ENCODE data around the gene TMEM134. TPM values are rescaled to one million over a fixed set of nuclear protein-coding genes. Genes with fewer than 3 reads are reported as not detected.

The TMEM134 gene
- polyA plus RNA-seq, 1 experiment = 30.6 TPM

DNA sequence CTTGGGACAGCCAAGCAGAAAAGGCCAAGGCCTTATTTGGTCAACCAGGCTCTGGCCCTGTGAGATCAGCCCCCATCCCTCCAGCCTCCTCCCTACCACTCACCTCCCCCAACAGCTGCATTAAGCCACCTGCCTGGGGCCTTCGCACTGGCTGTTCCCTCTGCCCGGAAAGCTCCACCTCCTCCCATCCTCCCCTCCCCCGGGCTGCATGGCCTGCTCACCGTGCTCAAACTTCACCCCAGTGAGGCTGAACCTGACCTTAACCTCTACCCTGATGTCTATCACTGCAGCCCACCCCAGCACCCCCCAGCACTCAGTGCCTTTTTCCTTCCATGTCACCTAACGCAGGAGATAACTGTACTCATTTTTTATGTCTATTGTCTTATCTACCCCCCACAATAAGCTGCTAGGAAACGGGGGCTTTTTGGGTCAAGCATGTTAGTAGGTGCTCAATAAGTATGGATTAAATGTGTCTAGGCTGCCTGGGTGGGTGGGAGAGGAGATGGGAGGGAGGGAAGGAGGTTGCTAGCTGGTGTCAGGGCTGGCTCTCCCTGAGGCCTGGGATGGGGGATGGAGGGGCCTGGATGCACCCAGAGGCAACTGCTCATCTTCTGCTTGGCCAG, 32.5 kb downstream of the TMEM134 start:
- Histone ChIP-seq H3K36me3 (ENCODE audit: control insufficient read depth, insufficient read depth, low read length) (peaks cover 38% of the 10 kb centered on the region), H3K4me3 (ENCODE audit: low read depth, low read length) (no peak overlapping the region), H3K27me3 (ENCODE audit: control insufficient read depth, insufficient read depth, low read length) (no peaks in the 10 kb centered on the region)
- CTCF ChIA-PET = interaction anchor here (0.6 kb wide), 1 partner anchor 68 kb away, joined by 3 read pairs; the partner anchor contains the start of gene PITPNM1
- POLR2A ChIA-PET = no interaction called here
- DNase-seq (ENCODE audit: low read depth) = no peak
- no peak for TF ChIP-seq CTCF (IDR thresholded peaks at IDR 0.05; ENCODE audit: insufficient read depth, low read depth, low read length)

DNA sequence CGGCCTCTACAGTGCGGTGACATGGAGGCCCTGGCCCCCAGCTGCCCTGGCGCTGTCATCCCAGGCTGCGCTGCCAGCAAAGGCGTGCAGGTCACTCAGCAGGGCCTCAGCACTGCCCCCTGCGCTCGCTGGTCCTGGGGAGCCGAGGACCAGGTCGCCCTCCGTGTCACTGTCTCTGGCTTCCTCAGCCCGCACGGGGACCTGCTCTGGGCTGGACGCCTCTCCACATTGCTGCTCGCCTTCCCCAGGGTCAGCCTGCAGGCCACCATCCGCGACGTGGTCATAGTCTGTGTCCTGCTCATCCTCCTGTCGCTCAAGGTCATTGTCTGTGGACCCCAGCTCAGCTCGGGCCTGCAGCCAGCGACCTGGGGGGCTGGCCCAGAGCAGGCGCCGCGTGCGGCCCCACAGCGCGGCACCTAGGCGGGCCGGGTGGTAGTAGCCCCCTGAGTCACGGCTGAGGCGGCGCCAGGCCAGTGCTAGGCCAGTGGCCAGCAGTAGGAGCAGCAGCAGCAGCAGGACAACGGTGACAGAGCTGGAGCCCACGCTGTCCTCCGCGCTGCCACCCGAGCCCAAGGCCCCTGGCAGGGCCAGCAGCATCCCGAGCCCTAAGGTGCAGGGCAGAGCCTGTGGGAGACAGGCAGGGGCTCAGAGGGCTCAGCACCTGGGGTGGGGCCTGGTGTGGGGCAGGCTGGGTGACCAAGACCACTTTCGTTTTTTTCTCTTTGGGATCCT, 33.2 kb downstream of the TMEM134 start:
- POLR2A ChIA-PET = no interaction called here
- CTCF ChIA-PET = interaction anchor here (0.6 kb wide), 1 partner anchor 69 kb away, joined by 3 read pairs; the partner anchor contains the start of gene PITPNM1
- Histone ChIP-seq H3K27me3 (ENCODE audit: control insufficient read depth, insufficient read depth, low read length) (no peaks in the 10 kb centered on the region), H3K36me3 (ENCODE audit: control insufficient read depth, insufficient read depth, low read length) (peaks cover 37% of the 10 kb centered on the region), H3K4me3 (ENCODE audit: low read depth, low read length) (no peak overlapping the region)
- TF ChIP-seq CTCF (IDR thresholded peaks at IDR 0.05; ENCODE audit: insufficient read depth, low read depth, low read length) = no peak
- DNase-seq (ENCODE audit: low read depth) = no peak

- CTCF ChIA-PET = no interaction called here
These were observed 33.9 kb downstream of the TMEM134 start for GRCh38 chr11:67435031-67435726.

GRCh38 chr11:67434395-67434881, 34.6 kb downstream of the TMEM134 start:
- Histone ChIP-seq H3K36me3 (ENCODE audit: control insufficient read depth, insufficient read depth, low read length) (peaks cover 37% of the 10 kb centered on the region), H3K4me3 (ENCODE audit: low read depth, low read length) (no peak overlapping the region), H3K27me3 (ENCODE audit: control insufficient read depth, insufficient read depth, low read length) (no peaks in the 10 kb centered on the region)
- no peak for TF ChIP-seq CTCF (IDR thresholded peaks at IDR 0.05; ENCODE audit: insufficient read depth, low read depth, low read length)
- no peak for DNase-seq (ENCODE audit: low read depth)
- CTCF ChIA-PET = no interaction called here
- POLR2A ChIA-PET = no interaction called here

More at GRCh38 chr11:67435031-67435726, 33.9 kb downstream of the TMEM134 start:
- Histone ChIP-seq H3K4me3 (ENCODE audit: low read depth, low read length) (no peak overlapping the region), H3K27me3 (ENCODE audit: control insufficient read depth, insufficient read depth, low read length) (no peaks in the 10 kb centered on the region), H3K36me3 (ENCODE audit: control insufficient read depth, insufficient read depth, low read length) (peaks cover 38% of the 10 kb centered on the region)
- no peak for TF ChIP-seq CTCF (IDR thresholded peaks at IDR 0.05; ENCODE audit: insufficient read depth, low read depth, low read length)
- POLR2A ChIA-PET = no interaction called here
- DNase-seq (ENCODE audit: low read depth) = no peak
